ENCODE data around the gene IQGAP2.

DNA sequence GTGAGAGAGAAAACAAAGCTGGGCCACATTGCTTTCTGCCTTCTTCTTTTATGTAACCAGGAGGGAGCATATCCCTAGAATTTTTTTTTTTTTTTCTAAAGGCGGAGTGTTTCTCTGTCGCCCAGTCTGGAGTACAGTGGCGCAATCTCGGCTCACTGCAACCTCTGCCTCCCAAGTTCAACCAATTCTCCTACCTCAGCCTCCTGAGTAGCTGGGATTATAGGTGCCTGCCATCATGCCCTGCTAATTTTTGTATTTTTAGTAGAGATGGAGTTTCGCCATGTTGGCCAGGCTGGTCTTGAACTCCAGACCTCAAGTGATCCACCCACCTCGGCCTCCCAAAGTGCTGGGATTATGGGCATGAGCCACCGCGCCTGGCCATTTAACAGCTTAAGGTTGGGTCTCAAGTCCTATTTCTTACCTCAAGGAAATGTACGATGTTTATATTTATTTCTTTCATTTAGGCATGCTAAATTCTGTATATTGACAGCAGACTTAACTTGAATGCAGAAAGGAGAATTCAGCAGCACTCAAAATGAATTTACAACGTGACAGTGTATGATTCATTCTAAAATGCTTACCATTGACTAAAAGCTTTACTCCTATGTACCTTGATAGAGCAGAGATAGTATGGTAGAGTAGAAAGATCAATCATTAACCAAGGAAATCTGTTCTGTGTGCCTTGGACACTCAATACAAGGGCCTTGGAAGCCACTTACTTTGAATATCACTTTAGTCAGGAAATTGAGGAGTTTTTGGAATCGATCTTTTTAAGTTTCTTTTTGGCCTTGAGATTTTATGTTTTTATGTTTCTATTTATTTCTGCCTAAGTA, 119.2 kb downstream of the IQGAP2 start:
- TF ChIP-seq FOXM1 (IDR thresholded peaks at IDR 0.05; ENCODE audit: borderline replicate concordance, low read depth): no peak
- no peak for TF ChIP-seq TAF1 (IDR thresholded peaks at IDR 0.05; ENCODE audit: low read depth)
- TF ChIP-seq, protein P1, sequence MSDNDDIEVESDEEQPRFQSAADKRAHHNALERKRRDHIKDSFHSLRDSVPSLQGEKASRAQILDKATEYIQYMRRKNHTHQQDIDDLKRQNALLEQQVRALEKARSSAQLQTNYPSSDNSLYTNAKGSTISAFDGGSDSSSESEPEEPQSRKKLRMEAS (IDR thresholded peaks at IDR 0.05): no peak
- TF ChIP-seq, protein P2, sequence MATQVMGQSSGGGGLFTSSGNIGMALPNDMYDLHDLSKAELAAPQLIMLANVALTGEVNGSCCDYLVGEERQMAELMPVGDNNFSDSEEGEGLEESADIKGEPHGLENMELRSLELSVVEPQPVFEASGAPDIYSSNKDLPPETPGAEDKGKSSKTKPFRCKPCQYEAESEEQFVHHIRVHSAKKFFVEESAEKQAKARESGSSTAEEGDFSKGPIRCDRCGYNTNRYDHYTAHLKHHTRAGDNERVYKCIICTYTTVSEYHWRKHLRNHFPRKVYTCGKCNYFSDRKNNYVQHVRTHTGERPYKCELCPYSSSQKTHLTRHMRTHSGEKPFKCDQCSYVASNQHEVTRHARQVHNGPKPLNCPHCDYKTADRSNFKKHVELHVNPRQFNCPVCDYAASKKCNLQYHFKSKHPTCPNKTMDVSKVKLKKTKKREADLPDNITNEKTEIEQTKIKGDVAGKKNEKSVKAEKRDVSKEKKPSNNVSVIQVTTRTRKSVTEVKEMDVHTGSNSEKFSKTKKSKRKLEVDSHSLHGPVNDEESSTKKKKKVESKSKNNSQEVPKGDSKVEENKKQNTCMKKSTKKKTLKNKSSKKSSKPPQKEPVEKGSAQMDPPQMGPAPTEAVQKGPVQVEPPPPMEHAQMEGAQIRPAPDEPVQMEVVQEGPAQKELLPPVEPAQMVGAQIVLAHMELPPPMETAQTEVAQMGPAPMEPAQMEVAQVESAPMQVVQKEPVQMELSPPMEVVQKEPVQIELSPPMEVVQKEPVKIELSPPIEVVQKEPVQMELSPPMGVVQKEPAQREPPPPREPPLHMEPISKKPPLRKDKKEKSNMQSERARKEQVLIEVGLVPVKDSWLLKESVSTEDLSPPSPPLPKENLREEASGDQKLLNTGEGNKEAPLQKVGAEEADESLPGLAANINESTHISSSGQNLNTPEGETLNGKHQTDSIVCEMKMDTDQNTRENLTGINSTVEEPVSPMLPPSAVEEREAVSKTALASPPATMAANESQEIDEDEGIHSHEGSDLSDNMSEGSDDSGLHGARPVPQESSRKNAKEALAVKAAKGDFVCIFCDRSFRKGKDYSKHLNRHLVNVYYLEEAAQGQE (IDR thresholded peaks at IDR 0.05; ENCODE audit: low read depth): no peak
- no peak for TF ChIP-seq CEBPB (IDR thresholded peaks at IDR 0.05)
- no peak for TF ChIP-seq CREB1 (IDR thresholded peaks at IDR 0.05; ENCODE audit: low read depth)
- TF ChIP-seq, protein P3, sequence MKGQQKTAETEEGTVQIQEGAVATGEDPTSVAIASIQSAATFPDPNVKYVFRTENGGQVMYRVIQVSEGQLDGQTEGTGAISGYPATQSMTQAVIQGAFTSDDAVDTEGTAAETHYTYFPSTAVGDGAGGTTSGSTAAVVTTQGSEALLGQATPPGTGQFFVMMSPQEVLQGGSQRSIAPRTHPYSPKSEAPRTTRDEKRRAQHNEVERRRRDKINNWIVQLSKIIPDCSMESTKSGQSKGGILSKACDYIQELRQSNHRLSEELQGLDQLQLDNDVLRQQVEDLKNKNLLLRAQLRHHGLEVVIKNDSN (IDR thresholded peaks at IDR 0.05): no peak
- TF ChIP-seq EP300 (IDR thresholded peaks at IDR 0.05; ENCODE audit: borderline replicate concordance): no peak
- TF ChIP-seq YY1 (IDR thresholded peaks at IDR 0.05; ENCODE audit: low read depth): no peak
- no peak for TF ChIP-seq RAD21 (IDR thresholded peaks at IDR 0.05; ENCODE audit: low read depth)
- no peak for TF ChIP-seq EGR1 (IDR thresholded peaks at IDR 0.05)
